K562 (cell line): ENCODE data around the gene UBALD2. TPM values are rescaled to one million over a fixed set of nuclear protein-coding genes. Genes with fewer than 3 reads are reported as not detected.

Source experiments
- CHCHD3 ChIP-seq: fragments of 250-450 bp; sonication (Bioruptor Pico); IDR thresholded peaks from 2 replicates; pipeline ENCODE4 v2.1.2; 2022; ENCODE audit warnings: mild to moderate bottlenecking
- FOSL1 ChIP-seq: fragments of 200-800 bp; sonication (Bioruptor generic); conservative IDR thresholded peaks from 2 replicates; pipeline ENCODE4 v1.6.1; 2016; ENCODE audit warnings: missing genetic modification characterization, missing compliant biosample characterization
- FOXP1 ChIP-seq: sonication (generic); formaldehyde crosslinking; IDR thresholded peaks from 2 replicates; pipeline ENCODE4 v1.8.0; 2022; ENCODE audit warnings: mild to moderate bottlenecking, missing genetic modification reagents
- GABPA ChIP-seq: fragments of 200-800 bp; sonication (Bioruptor generic); conservative IDR thresholded peaks from 2 replicates; pipeline ENCODE4 v1.6.1; 2016; ENCODE audit warnings: low read depth, missing genetic modification characterization, missing compliant biosample characterization
- HDAC2 ChIP-seq: fragments of 450-650 bp; IDR thresholded peaks from 2 replicates; pipeline ENCODE4 v1.6.1; 2016; ENCODE audit warnings: mild to moderate bottlenecking
- JUNB ChIP-seq: fragments of 450-650 bp; formaldehyde crosslinking; conservative IDR thresholded peaks from 2 replicates; pipeline ENCODE4 v1.4.0; 2020; ENCODE audit warnings: mild to moderate bottlenecking
- JUND ChIP-seq, 2 experiments: IDR thresholded peaks; 2 replicates in 1 of 2; 3 replicates in 1 of 2; pipeline ENCODE4 v1.6.1; 2011; ENCODE audit warnings: borderline replicate concordance in 2 of 2, low read depth in 2 of 2, low read length in 2 of 2, improper control_type of control experiment in 1 of 2, missing biosample characterization in 1 of 2, missing genetic modification characterization in 1 of 2, missing genetic modification reagents in 1 of 2
- KDM1A ChIP-seq, 2 experiments: fragments of 450-650 bp; IDR thresholded peaks; 2 replicates each; pipeline ENCODE4 v1.6.1; 2016; ENCODE audit warnings: mild to moderate bottlenecking in 2 of 2
- MAFK ChIP-seq: IDR thresholded peaks from 2 replicates; pipeline ENCODE4 v1.6.1; 2011; ENCODE audit warnings: low read length, improper control_type of control experiment
- MED1 ChIP-seq: sonication (generic); formaldehyde crosslinking; IDR thresholded peaks from 2 replicates; pipeline ENCODE4 v1.8.1; 2023; ENCODE audit warnings: missing genetic modification reagents, borderline replicate concordance
- NFRKB ChIP-seq: fragments of 450-650 bp; IDR thresholded peaks from 2 replicates; pipeline ENCODE4 v1.6.1; 2016; ENCODE audit warnings: low read depth
- NUFIP1 ChIP-seq: fragments of 450-650 bp; IDR thresholded peaks from 2 replicates; pipeline ENCODE4 v1.6.1; 2018; ENCODE audit not compliant: partially characterized antibody
- PCBP1 ChIP-seq: fragments of 200-400 bp; formaldehyde crosslinking; IDR thresholded peaks from 2 replicates; pipeline ENCODE4 v1.6.1; 2018; ENCODE audit warnings: mild to moderate bottlenecking, low read depth, low read length; ENCODE audit not compliant: poor library complexity, severe bottlenecking
- POLR3A ChIP-seq: IDR thresholded peaks from 2 replicates; pipeline ENCODE4 v1.6.1; 2011; ENCODE audit warnings: borderline replicate concordance, mild to moderate bottlenecking, moderate library complexity; ENCODE audit not compliant: insufficient read length, insufficient read depth; ENCODE audit errors: extremely low read depth
- POU5F1 ChIP-seq: fragments of 150-350 bp; IDR thresholded peaks from 2 replicates; pipeline ENCODE4 v1.6.1; 2014; ENCODE audit warnings: borderline replicate concordance, low read length, low read depth, mild to moderate bottlenecking; ENCODE audit not compliant: partially characterized antibody
- RAD51 ChIP-seq: fragments of 450-650 bp; IDR thresholded peaks from 2 replicates; pipeline ENCODE4 v1.7.1; 2016; ENCODE audit warnings: low read depth, mild to moderate bottlenecking, borderline replicate concordance
- RBM25 ChIP-seq: fragments of 200-400 bp; formaldehyde crosslinking; IDR thresholded peaks from 2 replicates; pipeline ENCODE4 v1.6.1; 2018; ENCODE audit warnings: low read length, low read depth, moderate library complexity; ENCODE audit not compliant: severe bottlenecking
- RFX7 ChIP-seq: fragments of 250-450 bp; sonication (Bioruptor Pico); IDR thresholded peaks from 2 replicates; pipeline ENCODE4 v1.5.1; 2021; ENCODE audit warnings: mild to moderate bottlenecking
- SAP30 ChIP-seq: fragments of 200-600 bp; sonication (generic); IDR thresholded peaks from 2 replicates; pipeline ENCODE4 v1.6.1; 2012; ENCODE audit warnings: borderline replicate concordance, low read depth, mild to moderate bottlenecking, moderate library complexity, low read length, control low read depth, inconsistent platforms; ENCODE audit not compliant: insufficient read depth, poor library complexity, severe bottlenecking
- SRSF9 ChIP-seq: fragments of 200-400 bp; formaldehyde crosslinking; IDR thresholded peaks from 2 replicates; pipeline ENCODE4 v1.6.1; 2017; ENCODE audit warnings: low read depth, low read length, borderline replicate concordance
- STAG1 ChIP-seq: sonication (generic); formaldehyde crosslinking; IDR thresholded peaks from 2 replicates; pipeline ENCODE4 v1.5.0; 2020; ENCODE audit warnings: missing genetic modification reagents, borderline replicate concordance
- ZNF121 ChIP-seq: sonication (generic); formaldehyde crosslinking; conservative IDR thresholded peaks from 2 replicates; pipeline ENCODE4 v1.8.0; 2022; ENCODE audit warnings: missing genetic modification reagents
- ZNF165 ChIP-seq: fragments of 250-450 bp; sonication (Bioruptor Pico); IDR thresholded peaks from 2 replicates; pipeline ENCODE4 v1.4.0; 2020; ENCODE audit warnings: borderline replicate concordance
- ZNF717 ChIP-seq: fragments of 250-450 bp; sonication (Bioruptor Pico); IDR thresholded peaks from 2 replicates; pipeline ENCODE4 v1.5.0; 2021
- polyA plus RNA-seq, 8 experiments: library from polyadenylated mRNA; depleted of rRNA in 4 of 8; stranded (reverse) in 5 of 8; unstranded in 3 of 8; fragments of >200 nt; fragmentation: Nextera tagmentation in 2 of 8; fragmentation: Illumina TruSeq in 1 of 8; extraction: Ambion mirVana in 2 of 8; extraction: Trizol in 1 of 8; gene quantifications; 2 replicates each; pipeline versions ENCODE4 v1.2.1 to v1.2.3, GENCODE V29; 2011 to 2014; ENCODE audit warnings: inconsistent platforms in 1 of 8, missing spikeins in 1 of 8
- total RNA-seq, 7 experiments: library from RNA; depleted of rRNA in 6 of 7; stranded (reverse); fragments of >200 nt in 6 of 7; fragmentation: Illumina TruSeq in 2 of 7; extraction: Trizol in 2 of 7; gene quantifications; 2 replicates each; pipeline versions ENCODE4 v1.2.1 to v1.2.3, GENCODE V29; 2011 to 2021; ENCODE audit warnings: low replicate concordance in 1 of 7
- TF ChIP-seq, protein P1 (sequence below): sonication (generic); formaldehyde crosslinking; IDR thresholded peaks from 2 replicates; pipeline ENCODE4 v1.9.0; 2022; ENCODE audit warnings: mild to moderate bottlenecking, missing genetic modification reagents
- TF ChIP-seq, protein P2 (sequence below): fragments of 250-450 bp; sonication (Bioruptor Pico); IDR thresholded peaks from 2 replicates; pipeline ENCODE4 v1.5.0; 2021; ENCODE audit warnings: mild to moderate bottlenecking, moderate library complexity

Gene UBALD2
- total and polyA plus RNA-seq, 9 of the 15 experiments (the other 6 are each of a cell fraction or from before 2014, with no cell fraction given) = 2.3 to 94.1 (median 25.3) TPM

DNA sequence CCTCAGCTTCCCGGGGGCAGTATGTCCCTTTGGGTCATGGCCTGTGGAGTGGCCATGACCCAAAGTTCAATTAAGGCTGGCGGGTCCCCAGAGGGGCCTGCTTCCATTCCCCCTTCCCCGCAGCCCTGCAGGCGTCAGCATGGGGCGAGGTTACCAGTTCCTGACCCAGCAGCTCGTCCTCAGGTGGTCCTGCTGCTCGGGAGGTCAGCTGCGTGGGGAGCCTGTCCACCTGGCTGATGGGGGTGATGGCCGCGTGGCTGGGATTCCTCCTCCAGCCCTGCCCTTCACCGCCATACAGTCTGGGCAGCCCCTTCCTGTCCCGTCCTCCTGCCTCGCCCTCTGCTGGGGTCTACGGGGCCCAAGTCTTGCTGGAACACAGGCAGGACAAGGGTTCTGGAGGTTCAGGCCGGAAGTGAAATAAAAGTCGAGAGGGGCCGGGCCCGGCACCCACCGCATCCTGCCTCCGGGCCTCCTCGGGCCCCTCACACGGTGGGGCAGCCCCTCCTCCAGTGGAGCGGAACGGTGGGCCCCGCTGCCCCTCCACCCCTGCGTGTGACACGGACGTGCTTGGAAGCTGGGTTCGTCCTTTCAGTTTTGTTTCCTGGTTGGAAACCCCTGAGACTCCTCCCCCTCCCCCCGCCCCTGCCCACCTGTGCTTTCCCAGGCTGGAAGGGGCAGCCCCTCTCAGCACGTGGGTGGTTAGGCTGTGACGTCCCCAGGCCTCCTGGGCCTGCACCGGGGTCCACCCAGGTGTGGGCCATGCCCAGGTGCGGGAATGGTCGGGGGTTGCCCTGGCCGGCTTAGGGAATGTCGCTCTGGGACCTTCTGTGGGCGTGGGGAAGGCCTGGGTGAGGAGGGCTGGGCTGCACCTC, 6.8 kb downstream of the UBALD2 start (continued):
- TF ChIP-seq GABPA (tag) (no peak), JUND (IDR thresholded peaks at IDR 0.05; ENCODE audit: borderline replicate concordance, low read depth, low read length) (no peak), JUND (tag; IDR thresholded peaks at IDR 0.05; ENCODE audit: borderline replicate concordance, low read depth, low read length) (no peak), FOXP1 (no peak), MED1 (no peak; the same call in 1 of the 2 replicates), ZNF121 (CRISPR knock-in tag) (no peak), PCBP1 (no peak), ZNF165 (CRISPR knock-in tag) (no peak), HDAC2 (no peak), JUNB (CRISPR knock-in tag) (no peak), STAG1 (no peak), RAD51 (no peak), CHCHD3 (CRISPR knock-in tag) (no peak), MAFK (no peak), NUFIP1 (no peak), KDM1A (IDR thresholded peaks at IDR 0.05) (peak in 1 of 2 experiments; percentile 16; a peak in 1 of 4 replicates), RFX7 (CRISPR knock-in tag) (no peak), SRSF9 (no peak), FOSL1 (tag) (no peak), RBM25 (no peak), POU5F1 (no peak), NFRKB (no peak), SAP30 (no peak), POLR3A (no peak), ZNF717 (CRISPR knock-in tag) (peak; percentile 41; the same call in 1 of the 2 replicates)
- TF ChIP-seq, protein P1, sequence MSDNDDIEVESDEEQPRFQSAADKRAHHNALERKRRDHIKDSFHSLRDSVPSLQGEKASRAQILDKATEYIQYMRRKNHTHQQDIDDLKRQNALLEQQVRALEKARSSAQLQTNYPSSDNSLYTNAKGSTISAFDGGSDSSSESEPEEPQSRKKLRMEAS = peak; percentile 15; the same call in 1 of the 2 replicates
- TF ChIP-seq, protein P2, sequence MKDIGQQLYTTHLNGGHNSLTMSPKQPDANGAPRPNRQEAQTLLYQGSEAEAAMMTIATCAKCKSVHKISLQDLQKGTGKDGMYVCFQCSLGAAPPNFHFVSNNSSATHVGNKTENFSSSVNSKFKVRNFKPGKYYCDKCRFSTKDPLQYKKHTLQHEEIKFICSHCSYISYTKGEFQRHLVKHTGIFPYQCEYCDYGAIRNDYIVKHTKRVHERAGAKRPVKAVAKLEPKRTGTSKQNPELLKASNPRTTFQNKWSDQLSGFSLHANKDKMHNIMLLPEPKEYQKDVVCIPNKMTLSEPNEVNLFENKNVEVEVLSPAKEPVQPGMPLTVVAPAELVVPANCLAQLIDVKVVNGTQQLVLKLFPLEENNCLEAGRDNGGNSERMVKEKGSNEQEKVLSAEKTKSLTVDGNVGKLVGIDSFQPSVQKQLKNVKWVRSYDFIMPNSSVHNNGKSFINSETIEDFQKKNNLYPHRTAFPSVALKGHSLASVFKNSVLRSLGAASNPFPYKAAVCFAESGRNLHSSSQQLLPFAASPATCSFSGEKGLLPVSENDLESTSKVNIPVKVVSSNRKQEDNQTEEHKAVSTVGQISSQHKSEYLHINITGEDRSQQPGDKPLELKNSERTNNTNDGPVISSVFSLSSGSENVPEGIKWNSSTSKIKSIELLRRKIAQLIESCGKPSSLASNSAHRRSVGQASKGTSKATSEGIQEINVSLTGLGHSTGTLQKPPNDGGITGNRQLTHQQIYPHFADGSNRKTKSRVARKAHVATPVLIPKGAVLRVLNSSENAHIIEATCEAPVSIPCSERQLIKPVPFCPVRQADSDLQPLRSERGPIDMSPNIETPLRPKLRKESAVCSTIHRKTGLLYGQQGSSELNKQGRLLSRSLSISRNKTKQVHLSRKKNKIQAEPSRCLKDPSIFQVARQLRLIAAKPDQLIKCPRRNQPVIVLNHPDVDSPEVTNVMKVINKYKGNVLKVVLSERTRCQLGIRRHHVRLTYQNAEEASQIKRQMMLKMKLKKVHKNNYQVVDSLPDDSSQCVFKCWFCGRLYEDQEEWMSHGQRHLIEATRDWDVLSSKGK (CRISPR knock-in tag) = no peak
